Astrocyte (in vitro differentiated cells and primary cell): ENCODE data around the gene TTLL8.

Experiments
- EZH2 ChIP-seq: IDR thresholded peaks from 2 replicates; pipeline ENCODE4 v1.6.1; 2012; ENCODE audit warnings: mild to moderate bottlenecking, low read length, inconsistent platforms; ENCODE audit not compliant: insufficient read depth
- TF ChIP-seq, protein P1 (sequence below): IDR thresholded peaks from 2 replicates; pipeline ENCODE4 v1.5.1; 2011; ENCODE audit warnings: low read depth, mild to moderate bottlenecking, inconsistent platforms, low read length, moderate library complexity; ENCODE audit not compliant: insufficient read depth

DNA sequence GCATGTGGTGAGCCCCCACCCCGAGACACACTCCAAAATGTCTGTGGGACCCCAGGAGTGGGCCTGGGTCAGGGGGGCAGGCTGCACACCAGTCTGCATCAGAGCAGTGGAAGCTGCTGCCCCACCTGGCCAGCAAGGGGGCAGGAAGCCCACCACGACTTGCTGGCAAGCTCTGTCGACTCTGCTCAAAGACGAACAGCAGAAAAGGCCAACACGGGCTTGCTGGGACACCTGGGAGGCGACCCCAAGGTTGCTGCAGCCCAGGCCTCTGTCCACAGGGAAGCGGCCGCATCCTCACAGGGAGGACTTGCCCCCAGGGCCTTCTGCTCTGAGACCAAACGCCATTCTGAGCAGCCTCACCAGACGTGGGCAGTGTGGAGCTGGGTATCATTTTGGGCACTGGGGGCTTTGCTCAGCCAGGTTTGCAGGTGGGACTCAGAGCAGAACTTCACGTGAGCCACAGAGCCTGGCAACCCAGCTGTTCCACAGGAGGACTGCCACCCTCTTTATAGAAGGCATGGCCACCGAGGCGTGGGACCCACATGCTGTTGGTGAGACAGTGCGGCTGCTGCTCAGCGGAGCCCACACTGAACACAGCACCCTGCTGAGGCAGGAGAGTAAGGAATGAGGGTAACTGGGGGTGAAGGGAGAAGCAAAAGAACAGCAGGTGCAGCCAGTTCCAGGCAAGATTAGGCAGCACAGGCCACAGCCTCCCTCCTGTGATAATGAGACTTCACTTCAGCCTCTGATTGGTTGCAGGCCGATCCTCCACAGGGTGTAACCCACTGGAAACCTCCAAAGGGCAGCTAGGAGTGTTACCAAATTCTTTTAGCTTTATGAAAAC is 56.5 kb downstream of the TTLL8 start:
- TF ChIP-seq, protein P1, sequence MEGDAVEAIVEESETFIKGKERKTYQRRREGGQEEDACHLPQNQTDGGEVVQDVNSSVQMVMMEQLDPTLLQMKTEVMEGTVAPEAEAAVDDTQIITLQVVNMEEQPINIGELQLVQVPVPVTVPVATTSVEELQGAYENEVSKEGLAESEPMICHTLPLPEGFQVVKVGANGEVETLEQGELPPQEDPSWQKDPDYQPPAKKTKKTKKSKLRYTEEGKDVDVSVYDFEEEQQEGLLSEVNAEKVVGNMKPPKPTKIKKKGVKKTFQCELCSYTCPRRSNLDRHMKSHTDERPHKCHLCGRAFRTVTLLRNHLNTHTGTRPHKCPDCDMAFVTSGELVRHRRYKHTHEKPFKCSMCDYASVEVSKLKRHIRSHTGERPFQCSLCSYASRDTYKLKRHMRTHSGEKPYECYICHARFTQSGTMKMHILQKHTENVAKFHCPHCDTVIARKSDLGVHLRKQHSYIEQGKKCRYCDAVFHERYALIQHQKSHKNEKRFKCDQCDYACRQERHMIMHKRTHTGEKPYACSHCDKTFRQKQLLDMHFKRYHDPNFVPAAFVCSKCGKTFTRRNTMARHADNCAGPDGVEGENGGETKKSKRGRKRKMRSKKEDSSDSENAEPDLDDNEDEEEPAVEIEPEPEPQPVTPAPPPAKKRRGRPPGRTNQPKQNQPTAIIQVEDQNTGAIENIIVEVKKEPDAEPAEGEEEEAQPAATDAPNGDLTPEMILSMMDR, result no peak
- TF ChIP-seq EZH2, result no peak
